Measurements from ENCODE around the gene PNP. TPM values are rescaled to one million over a fixed set of nuclear protein-coding genes. Genes with fewer than 3 reads are reported as not detected.

PNP gene
- total RNA-seq, 1 experiment from 2014 or later, result 42.3 TPM

DNA sequence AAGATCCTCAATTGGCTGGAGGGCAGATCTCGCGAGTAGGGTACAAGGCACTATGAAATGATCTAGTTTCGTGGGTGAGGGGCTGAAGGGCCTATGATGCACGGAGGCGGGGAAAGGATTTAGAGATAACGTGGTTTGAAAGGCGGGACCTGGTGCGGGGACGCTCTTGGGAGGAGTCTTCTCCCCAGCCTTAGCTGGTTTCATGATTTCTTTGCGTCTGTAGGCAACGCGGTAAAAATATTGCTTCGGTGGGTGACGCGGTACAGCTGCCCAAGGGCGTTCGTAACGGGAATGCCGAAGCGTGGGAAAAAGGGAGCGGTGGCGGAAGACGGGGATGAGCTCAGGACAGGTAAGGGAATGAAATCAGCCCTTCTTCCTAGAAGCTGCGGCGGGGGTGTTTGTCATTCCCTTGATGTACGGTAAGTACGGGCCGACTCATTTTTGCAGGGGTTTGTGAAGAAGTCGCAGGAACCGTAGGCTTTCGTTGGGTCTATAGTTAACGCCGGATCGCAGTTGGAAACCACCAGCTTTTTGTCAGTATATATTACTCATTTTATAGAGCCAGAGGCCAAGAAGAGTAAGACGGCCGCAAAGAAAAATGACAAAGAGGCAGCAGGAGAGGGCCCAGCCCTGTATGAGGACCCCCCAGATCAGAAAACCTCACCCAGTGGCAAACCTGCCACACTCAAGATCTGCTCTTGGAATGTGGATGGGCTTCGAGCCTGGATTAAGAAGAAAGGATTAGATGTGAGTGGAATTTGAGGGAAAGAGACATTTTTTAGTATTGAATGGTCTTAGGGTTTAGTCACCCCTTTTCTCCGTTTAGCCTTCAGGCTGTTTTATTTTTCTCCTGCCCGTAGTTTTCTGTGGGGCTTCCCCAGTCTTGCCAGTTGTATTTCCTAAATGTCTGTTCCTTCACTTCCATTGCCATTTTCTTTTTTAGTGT, 13.6 kb upstream of the PNP start:
- peak; percentile 80 for DNase-seq (ENCODE audit: low read depth)

DNA sequence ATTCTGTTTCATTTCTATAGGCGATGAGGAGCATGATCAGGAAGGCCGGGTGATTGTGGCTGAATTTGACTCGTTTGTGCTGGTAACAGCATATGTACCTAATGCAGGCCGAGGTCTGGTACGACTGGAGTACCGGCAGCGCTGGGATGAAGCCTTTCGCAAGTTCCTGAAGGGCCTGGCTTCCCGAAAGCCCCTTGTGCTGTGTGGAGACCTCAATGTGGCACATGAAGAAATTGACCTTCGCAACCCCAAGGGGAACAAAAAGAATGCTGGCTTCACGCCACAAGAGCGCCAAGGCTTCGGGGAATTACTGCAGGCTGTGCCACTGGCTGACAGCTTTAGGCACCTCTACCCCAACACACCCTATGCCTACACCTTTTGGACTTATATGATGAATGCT, 12.2 kb upstream of the PNP start:
- no peak for DNase-seq (ENCODE audit: low read depth)

DNA sequence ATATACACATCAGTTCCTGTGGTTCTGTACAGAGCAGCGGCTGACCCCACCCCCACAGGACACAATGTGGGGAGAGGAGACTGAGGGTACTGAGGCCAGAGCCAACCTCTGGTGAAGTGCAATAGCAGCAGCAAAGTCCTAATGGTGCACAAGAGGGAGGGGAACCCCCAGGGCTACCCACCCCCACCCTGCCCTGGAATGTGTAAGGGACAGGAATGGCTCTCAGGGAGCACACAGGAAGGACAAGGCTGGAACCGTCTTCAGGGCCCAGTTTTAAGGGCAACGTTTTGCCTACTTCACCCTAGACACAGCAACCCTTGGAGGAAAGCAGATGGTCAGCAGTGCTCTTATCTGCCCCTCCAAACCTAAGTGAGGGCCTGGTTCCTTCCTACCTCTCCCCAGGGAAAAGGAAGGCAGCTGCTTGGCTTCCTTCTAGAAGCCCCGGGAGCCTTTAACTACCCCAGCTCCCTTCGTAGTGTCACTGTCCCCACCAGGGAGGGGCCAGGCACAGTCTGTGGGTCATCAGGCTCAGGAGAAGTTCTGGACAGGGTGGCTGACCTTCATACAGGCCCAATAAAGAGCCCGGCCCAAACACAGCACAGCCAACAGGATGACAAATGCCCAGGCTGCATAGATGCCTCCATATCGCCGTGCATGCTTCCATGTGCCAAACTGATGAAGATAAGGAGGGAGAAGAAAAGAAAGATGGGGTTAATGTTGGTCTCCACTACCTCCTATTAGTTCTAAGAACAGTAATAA, 11.0 kb upstream of the PNP start:
- DNase-seq (ENCODE audit: low read depth), result no peak

DNA sequence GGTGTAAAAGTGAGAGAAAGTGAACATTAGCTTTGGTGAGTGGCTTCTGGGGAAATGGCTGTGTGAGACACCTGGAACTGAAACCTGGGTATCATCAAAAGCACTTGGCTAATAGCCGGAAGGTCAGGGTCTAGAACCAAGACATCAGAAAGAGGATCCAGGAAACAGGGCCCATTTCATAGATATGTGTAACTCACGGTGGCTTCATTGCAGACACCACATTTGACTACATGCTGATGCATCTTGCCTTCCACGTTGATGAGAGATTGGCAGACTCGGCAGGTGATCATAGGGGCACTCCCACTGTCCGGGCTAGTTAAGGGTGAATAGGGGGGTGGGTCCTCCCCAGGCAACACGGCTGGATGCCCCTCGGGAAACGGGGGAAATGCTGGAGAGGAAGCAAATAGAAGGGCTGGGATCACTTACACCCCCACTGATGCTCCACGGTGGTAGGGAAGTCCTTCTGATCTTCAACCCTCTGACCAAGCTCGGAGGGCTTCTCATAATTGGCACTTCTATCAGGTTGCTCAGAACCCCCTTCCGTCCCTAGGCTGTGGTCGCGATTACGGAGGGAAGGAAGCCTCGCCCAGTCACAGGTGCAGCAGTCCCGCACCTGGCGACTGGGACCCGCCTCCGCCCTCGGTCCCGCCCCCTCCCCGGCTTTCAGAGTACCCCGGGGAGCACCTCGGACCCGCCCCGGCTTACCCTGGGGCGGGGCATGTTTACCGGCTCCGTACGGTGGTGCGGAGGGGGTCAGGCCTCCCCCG, 8.6 kb upstream of the PNP start:
- no peak for DNase-seq (ENCODE audit: low read depth)

GRCh38 chr14:20461225-20462141, 7.7 kb upstream of the PNP start, which contains the start of gene PIP4P1:
Gene PIP4P1, minus strand, starts transcription at chr14:20461434. Its CDS starts 109 bp downstream, at chr14:20461325.
- DNase-seq (ENCODE audit: low read depth), result peak; percentile 100

DNA sequence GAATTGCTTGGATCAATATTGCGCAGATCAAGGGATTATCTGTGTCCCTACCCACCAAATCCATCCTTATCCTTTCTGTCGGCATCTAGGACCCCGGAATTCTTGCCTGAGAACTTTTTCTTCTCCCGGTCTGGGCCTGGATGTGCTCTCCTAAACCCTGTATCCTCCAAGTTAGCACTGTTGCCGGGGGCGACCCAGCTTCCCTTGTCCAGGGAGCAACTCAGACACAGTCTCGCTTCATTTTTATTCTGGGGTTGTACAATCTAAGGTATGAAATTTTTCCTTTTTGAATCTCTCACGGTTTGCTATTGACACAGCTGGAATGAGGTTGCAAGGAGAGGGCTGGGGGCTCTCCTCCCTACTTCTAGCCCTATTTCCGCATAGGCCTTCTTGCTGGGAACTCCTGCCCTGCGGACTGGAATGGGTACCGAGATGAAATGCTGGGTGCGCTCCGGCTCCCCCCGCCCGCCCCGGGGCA, 403 bp upstream of the PNP start:
- no peak for DNase-seq (ENCODE audit: low read depth)

GRCh38 chr14:20469890-20470602, 840 bp downstream of the PNP start:
- DNase-seq (ENCODE audit: low read depth), result peak; percentile 64

GRCh38 chr14:20470603-20470901, 1.3 kb downstream of the PNP start:
- peak; percentile 4 for DNase-seq (ENCODE audit: low read depth)

GRCh38 chr14:20472536-20473169, 3.4 kb downstream of the PNP start:
- DNase-seq (ENCODE audit: low read depth), result no peak

GRCh38 chr14:20476776-20477175, 7.6 kb downstream of the PNP start:
- no peak for DNase-seq (ENCODE audit: low read depth)

GRCh38 chr14:20477211-20477876, 8.1 kb downstream of the PNP start:
- peak; percentile 91 for DNase-seq (ENCODE audit: low read depth)

- no peak for DNase-seq (ENCODE audit: low read depth)
Measured at GRCh38 chr14:20478894-20479293, 9.7 kb downstream of the PNP start.

DNA sequence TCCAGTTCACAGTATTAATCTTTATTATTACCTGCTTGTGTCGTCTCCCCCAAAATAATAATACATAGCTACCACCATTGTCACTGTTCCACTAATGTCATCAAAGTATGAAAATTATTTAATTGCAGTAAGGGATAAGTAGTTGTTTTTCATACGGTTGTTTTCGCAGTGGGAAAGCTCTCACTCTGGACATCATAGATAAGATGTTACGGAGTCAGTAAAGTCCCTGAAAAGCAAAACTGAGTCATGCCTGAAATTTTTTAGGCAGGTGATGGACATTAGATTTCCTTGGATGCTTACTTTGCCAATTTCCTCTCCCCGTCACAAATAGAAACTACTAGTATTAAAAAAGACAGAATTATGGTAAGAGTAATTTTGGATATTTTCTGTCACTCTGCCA, 13.2 kb downstream of the PNP start:
- DNase-seq (ENCODE audit: low read depth), result no peak

GRCh38 chr14:20485900-20486299, 16.7 kb downstream of the PNP start:
- no peak for DNase-seq (ENCODE audit: low read depth)

DNA sequence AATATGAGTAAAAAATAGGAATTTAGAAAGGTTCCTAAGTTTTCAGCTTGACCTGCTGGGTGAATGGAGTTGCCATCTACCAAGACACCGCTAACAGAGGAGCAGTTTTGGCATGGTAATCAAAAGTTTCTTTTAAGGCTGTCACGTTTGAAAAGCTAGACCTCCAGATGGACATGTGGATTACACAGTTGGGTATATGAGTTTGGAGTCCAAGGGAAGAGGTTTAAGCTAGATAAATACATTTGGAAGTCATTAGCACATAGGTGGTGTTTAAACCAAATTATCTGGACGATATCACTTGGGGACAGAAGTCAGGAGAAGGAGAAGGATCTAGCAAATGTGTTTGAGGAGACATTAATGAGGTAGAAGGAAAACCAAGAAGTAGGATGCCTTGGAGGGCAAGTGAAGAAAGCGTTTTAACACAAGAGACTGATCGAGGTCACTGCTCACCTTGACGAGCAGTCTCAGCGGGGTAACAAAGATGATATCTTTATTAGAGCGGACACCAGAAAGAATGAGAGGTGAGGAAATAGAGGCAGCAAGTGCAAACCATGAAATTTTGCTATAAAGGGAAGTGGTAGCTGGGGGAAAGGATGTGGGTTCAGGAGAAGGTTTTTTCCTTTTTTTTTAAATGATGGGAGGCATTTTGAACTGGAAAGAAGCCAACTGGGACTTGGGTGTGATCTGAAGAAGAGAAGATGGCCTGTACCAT, 17.6 kb downstream of the PNP start:
- DNase-seq (ENCODE audit: low read depth), result no peak

- DNase-seq (ENCODE audit: low read depth), result no peak
Measured at GRCh38 chr14:20487396-20487725, 18.2 kb downstream of the PNP start.

DNA sequence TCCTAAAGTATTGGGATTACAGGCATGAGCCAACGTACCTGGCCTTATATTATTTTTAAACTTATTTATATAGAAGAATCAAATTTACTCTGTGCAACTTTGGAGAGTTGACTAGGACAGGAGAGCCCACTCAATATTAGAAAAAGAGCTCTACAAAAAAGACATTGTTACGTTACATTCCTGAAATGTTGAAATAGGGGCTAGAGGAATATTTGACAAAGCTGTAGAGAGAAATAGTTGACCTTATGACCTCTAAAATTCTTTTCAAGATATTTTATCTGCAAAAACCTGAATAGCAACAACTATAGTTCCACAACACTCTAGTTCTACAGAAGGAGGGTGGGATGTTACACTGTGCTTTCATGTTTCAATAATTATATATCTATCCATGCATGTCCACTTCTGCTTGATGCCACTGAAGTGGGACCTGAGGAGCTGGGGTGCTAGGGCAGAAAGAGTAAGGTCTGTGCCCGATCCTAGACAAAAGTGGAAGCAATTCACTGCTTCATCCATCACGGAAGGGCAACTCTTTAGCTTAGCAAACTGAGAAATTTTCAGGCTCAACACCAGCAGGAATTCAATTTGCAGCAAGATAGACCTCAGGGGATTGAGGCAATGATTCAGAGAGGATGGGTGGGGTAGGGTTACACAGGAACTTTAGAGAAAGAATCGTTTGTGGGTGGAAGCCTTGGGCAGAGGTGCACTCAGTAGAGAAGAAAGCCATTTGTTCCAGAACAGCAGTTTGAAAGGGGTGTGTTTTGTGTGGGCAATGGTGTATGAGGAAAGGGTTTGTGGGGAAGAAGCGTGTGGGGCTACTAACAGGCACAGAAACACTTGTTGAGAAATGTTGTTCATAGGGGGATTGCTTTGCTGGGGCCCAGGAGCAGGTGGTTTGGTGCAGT, 20.1 kb downstream of the PNP start:
- peak; percentile 16 for DNase-seq (ENCODE audit: low read depth)

- no peak for DNase-seq (ENCODE audit: low read depth)
Measured at GRCh38 chr14:20490563-20490962, 21.4 kb downstream of the PNP start.

Measured in RPMI7951 (cell line).